Measurements from ENCODE around the gene TM9SF2.

DNA sequence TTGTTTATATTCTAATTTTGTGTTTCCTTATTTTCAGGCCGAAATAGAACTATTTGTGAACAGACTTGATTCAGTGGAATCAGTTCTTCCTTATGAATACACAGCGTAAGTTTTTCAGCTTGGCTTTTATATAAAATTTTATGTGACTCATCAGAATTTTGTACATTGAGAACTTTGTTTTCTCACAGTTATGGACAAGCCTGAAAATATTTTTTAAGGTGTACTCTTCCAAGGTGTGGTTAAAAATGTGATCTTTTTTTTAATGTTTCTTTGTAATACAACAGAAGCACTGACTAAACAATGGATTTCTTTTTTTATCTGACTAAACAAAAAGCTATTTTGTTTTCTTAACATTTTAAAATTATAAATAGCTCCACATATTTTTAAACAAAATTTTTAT is 16.3 kb downstream of the TM9SF2 start:
- TF ChIP-seq, protein P1, sequence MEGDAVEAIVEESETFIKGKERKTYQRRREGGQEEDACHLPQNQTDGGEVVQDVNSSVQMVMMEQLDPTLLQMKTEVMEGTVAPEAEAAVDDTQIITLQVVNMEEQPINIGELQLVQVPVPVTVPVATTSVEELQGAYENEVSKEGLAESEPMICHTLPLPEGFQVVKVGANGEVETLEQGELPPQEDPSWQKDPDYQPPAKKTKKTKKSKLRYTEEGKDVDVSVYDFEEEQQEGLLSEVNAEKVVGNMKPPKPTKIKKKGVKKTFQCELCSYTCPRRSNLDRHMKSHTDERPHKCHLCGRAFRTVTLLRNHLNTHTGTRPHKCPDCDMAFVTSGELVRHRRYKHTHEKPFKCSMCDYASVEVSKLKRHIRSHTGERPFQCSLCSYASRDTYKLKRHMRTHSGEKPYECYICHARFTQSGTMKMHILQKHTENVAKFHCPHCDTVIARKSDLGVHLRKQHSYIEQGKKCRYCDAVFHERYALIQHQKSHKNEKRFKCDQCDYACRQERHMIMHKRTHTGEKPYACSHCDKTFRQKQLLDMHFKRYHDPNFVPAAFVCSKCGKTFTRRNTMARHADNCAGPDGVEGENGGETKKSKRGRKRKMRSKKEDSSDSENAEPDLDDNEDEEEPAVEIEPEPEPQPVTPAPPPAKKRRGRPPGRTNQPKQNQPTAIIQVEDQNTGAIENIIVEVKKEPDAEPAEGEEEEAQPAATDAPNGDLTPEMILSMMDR (IDR thresholded peaks at IDR 0.05; ENCODE audit: insufficient read depth, low read depth, low read length), result no peak
- TF ChIP-seq EZH2 (IDR thresholded peaks at IDR 0.05; ENCODE audit: insufficient read depth, low read length), result no peak

Data from astrocyte (in vitro differentiated cells and primary cell).